T-helper 1 cell (primary cell): Measurements from ENCODE around the gene LCP1.
"Not testable (repeated sequence)": the region's sequence is repeated elsewhere in the genome, so short reads cannot be mapped to it uniquely, and the experiment has no call there.

Experiments used
- DNase-seq, 5 donors: peaks; one replicate each; pipeline ENCODE4 v3.0.0-alpha.2; 2012 to 2020

The LCP1 gene

DNA sequence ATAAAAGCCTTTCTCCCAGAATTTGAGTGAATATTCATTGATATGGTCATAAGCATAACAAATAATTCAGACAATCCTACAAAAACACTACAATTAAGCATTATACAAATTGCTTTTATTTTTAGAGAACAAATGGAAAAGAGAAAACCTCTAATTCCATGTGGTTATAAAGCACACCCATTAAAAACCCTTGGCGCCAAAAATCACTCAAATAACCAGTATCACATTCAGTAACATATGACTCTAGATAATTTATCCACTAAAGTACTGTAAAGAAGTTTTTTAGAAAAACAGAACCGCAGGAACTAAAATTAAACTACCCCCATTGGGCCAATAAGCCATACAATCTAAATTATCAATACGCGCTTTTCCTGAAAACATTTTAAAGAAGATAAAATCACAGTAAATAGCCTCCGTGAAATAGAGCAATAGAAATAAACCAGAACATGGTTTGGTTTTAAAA is 569 bp downstream of the LCP1 start:
- DNase-seq, result peak in 1 of 5 donors; percentile 43

DNA sequence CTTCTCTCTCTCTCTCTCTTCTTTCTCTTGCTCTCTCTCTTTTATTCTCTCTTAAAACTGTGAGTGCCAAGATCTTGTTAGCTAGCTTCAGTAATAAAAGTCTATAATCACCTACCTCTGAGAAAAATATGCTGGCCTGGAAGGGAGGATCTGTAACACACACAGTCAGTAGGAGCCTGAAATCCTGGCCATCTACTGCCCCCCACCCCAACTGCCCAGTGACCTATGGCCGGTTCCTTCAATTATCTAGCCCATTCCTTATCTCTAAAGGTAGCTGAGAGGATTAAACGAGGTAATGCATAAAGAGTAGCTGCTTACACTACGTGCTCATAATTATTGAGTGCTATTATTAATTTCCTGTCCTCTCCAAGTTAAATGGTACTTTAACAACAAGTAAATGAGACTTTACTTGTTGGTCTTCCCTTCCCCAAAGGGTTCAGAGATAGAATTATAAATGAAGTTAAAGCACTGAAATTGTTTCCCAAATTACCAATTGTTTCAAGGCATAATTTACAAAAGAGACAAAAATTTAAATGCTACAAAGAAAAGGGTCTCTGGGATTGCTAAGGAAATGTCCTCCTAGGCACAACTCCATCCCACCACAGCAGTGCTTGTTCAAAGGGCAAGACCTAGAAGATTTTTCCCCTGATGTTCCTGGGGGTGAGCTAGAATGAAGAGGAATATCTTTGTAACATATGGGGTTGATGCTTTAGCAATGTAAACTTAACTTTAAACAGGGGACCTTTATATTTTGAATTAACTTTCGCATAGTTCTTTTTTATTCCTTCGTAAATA is 1.8 kb downstream of the LCP1 start:
- peak in 1 of 5 donors; percentile 43 for DNase-seq

DNA sequence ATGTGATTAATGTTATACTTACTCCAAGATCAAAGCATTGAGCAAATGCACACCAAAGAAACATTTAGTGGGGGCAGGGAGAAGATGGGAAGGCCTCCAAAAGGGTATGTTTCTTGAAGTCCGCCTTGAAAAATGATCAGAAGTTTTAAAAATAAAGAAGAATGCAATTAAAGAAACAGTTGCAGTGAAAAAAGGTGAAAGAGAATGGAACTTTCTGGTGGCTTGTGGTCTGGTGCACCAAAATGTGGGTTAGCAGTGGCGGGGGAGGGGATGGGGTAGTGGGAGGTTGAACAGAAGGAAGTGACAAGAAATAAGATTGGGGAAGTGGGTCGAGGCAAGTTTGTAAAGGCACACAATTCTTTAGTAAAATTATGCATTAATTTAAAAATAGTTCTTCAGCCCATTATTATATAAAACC is 2.5 kb downstream of the LCP1 start:
- DNase-seq, result peak; percentile 35 to 86 (median 63)

DNA sequence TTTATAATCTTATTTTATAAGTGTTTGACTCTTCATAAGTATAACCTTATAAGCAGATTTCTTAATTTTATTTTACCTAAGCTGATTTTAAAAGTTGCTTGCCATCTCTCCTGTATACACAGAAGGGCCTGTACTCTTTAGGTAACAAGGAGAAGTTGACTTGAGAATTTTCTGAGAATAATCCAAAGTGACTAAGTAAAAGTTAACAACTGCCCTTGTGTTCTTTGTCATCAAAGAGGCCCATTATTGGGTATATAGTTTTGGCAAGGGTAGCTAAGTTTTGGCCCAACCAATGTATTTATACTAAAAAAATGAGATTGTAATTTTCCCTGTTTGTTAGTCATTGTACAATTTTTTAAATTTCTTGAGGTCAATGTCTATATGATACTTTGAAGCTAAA is 3.2 kb downstream of the LCP1 start:
- DNase-seq, result no peak

DNA sequence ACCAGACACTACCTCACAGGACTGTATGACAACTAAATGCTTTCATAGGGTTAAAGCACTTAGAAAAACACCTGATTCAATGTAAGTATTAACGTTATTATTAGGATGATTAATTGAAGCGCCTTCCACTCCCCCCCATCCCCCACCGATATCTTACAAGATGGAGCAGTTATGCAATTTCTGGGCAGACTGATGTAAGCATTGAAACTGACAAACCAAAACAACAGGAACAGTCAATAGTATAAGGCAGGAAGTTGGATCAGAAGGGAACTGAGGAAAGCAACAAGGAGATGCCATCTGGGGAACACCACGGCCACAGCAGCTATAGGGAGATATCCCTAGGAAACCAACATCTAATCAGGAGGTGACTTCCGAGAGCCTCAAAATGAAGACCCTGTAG is 3.8 kb downstream of the LCP1 start:
- DNase-seq, result peak in 1 of 5 donors; percentile 51

DNA sequence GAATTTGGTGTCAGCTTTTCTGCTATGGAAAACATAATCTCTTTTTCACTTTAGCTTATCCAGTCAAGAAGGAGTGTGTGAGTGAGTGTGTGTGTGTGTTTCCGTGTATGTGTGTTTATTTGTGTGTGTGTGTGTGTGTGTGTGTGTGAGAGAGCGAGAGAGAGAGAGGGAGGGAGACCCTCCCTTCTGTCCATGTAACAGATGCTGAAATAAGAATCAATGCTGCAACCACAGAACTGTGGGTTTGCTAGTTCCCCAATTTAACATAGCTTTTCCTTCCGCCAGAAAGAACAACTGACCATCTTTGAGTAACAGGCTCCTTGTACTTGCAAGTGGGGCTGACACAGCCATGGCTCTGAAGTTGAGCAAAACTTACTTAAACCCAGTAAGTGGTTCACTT is 5.2 kb downstream of the LCP1 start:
- peak in 1 of 5 donors; percentile 76 for DNase-seq

DNA sequence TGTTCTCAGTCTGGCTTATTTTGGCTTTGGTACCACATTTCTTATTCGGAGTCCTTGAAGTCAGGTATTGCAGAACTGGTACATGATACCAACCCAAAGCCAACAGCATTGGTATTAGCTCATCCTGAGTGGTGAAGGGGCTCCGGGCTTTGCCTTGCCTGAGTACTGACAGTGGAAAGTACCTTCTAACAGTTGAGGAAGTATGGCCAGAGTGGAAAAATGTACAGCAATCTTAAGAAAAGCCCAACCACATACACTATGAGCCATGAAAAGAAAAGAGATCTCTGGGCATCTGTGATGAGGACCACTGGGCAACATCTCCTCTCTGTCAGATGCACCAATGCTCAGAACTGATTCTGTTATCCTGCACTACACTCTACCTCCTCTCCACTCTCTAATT is 8.3 kb downstream of the LCP1 start:
- peak in 2 of 5 donors; percentile 16 to 64 for DNase-seq

DNA sequence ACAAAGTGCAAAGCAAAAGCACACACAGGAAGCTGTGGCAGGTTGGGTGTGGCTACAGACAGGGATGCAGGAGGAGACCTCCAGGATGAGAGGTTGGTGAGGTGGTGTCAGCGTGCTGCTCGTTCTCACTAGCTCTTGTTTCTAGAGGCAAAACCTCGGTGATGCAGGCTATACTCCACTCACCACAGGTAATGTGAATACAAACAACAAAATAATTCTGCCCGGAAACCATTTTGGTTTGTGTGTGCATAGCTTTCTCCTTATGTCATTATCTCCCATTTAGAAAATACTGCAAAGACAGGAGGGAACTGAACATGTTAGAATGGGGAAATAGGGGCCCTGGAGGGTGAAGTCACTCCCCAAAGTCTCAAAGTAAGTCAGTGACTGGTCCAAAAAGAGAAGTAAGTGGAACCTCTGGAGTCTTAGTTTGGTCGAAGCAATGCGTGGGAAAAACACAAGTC is 9.4 kb downstream of the LCP1 start:
- peak in 4 of 5 donors; percentile 34 to 91 (median 48) for DNase-seq

DNA sequence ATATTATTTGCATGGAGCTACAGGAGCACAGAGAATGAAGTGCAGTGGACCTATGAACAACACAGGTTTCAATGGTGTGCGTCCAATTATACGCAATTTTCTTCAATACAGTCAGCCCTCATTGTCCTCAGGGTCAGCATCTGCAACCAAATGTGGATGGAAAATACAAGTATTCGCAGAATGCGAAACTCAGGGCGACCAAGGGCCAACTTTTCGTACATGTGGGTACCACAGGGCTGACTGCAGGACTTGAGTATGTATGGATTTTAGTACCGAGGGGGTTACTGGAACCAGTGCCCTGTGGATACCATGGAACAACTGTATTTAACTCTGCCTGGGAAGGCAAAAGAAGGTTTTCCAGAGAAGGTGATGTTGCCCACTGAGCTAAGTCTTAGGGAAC is 10.2 kb downstream of the LCP1 start:
- no peak for DNase-seq

DNA sequence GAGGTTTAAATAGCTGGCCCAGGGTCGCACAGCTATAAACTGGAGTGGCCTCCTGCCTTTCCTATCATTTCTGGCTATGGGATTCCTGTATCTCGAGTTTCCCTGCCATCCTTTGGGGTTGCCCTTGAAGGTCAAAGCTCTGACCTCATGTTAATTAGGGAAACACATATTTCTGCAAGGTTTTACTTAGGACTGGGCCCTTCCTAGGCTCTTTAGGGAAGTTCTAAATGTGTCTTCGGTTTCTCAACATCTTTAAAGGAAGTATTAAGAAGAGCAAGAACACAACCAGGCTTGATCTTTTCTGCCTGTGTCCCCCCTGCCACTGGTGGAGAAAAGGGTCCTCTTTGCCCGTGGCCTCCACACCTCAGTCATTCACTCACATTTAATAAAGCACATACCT is 10.8 kb downstream of the LCP1 start:
- no peak for DNase-seq

DNA sequence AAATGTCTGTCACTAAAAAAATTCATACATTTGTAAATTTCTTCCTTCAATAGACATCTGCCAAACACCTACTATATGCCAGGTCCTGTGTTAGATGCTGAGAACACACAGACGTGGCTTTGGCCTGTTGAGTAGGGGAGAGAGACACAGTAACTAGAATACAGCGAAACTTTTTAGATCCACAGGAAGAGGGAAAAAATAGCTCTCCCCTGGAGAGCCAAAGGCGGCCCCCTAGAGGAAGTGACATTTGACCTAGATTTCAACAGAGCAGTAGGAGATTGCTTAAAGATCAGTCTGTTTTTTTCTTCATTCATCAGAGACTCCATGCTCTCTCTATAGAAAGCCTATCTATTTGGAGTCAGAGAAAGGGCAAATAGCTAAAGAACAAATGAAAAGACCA is 11.3 kb downstream of the LCP1 start:
- peak in 2 of 5 donors; percentile 33 to 54 for DNase-seq

DNA sequence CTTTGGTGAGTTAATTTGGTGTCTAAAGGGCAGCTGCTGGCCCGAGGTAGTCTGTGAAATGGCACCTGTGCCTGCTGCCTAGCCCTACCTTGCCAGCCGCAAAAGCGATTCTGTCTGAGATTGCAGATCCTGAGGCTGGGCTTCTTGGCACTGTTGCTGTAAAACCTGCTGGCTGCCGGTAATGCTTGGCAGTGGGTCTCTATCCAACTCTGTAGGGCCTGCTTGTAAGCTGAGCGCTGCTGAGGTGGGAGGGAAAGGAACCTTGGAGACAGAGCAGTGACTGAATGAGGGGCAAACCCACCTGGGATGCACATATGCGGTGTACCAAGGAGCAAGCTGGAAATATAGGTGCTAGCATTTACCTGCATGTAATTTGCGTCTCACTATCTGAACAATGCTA is 11.7 kb downstream of the LCP1 start:
- DNase-seq, result peak in 1 of 5 donors; percentile 24

DNA sequence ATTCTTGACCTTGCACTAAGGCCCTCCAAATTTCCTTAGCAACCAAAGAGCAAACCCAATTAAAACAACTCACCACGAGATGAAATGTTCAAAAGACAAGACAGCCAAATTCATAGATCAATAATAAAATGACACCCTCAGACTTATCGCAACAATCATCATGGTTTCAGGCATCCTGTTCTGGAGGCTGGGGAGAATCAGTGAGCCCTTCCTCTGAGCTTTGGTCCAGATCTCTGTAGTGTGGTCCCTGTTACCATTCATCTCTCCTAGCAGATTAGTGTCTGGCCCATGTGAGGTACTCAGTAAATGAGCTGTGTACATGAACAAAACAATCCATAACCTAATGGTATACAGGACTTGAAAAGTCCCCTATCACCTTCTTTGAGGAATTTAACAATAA is 12.2 kb downstream of the LCP1 start:
- DNase-seq, result no peak

DNA sequence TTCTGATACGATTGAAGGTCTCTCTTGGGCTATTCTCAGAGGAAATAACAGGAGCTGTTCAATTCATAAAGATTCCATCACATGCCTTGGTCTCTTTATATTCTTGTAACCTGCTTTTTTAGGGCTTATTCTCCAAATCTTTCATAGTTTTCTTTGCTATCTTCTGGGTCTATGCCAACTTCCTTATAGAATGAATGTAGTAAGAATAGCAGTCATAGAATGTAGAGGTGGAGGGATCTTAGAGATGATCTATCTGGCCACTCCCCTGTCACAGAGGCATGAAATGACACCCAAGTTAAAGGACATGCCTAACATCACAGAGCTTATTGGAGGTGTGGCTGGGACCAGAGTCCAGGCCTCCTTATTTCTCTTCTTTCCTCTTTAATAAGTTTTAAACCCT is 13.2 kb downstream of the LCP1 start:
- no peak for DNase-seq

DNA sequence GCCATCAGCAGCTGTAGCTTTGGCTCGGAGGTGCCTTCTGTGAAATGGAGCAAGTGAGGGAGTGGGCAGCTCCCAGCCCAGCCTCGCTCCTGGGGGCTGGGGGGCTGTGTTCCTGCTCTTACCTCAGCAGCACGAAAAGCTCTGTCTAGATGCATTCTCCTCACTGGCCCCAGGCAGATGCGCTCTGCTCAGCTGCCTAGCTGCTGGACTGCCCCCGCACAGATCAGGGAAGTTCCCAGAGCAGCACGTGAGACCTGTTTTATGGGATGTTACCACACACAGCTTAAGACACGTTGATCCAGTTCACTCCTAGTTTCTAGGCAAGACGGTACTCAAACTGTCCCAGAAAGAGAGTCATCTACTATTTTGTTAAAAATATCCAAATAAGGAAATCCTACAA is 13.6 kb downstream of the LCP1 start:
- DNase-seq, result peak in 4 of 5 donors; percentile 34 to 47 (median 39)

DNA sequence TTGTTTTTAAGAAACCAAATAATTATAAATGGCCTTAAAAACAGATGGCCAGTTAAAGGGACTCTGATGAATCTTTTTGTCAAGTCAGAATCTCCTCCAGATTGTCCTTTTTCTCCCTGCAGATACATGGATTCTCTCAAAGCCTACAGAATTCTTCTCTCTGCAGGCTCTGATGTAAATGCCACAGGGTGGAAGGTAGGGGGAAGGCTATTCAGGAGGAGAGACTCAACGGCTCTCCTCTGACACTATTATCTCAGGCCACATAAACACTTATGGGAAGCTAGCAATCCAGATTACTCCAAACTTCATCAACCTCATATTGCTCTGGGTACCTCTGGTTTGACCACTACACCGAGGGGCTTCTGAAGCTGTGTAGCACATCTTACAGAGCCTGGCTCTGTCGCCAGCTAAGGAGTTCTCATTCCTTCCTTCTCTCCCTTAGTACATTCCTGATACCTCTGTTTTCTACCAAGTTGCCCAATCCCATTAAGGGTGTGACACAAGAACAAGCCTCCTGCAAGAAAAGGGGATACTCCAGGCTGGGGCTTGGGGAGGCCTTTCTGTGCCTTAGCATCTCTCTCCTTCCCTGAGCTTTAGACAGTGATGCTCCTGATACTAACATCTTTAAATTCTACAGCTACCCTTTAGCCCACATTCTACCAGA is 14.9 kb downstream of the LCP1 start:
- DNase-seq, result no peak

DNA sequence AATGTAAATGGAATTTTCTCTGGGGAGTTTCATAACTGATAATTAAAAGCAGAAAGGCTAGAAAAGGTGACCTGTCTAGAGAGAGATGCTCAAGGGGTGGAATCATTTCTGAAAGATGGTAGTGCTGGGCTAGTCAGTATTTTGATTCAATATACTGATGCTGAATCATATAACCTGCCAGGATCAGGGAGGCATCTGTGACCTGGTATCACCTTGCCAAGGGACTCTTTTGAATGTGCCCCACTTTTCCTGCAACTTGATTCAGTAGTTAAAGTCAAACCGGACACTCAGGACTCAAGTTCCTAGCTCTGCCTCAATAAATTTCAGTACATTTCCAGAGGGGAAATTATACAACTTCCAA is 15.8 kb downstream of the LCP1 start:
- no peak for DNase-seq

DNA sequence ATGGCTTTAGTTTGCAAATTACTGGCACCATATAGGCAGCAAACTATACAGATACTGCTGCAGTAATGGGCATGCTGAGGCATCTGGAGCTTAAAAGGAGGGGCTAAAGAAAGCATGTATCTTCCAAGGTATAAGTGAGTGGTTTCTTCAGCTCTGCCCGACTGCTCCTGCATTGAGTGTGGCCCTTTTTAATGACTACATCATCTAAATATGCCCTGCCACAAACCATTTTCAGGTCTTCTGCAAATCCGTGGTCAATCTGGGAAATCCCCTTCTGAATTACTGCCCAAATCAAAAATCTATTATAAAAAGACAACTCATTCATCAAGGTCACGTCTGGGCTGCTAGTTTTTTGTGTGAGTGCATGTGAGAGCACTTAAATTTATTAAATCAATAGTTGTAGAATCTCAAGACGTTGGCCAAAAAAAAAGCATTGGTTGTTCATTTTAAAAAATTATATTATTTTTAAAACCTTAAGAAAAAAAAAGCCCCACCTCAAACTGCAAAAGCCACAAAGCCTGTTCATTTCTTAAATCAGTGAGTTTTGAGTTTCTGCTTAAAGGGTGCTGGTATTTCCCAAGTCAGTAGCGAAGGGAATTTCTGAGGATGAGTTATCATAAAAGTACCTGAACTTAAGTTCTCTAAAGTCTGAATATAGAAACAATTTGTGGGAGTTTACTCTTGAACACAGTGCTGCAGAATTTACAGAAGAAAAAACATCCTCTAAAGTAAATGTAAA is 16.3 kb downstream of the LCP1 start:
- peak in 1 of 5 donors; percentile 61 for DNase-seq

DNA sequence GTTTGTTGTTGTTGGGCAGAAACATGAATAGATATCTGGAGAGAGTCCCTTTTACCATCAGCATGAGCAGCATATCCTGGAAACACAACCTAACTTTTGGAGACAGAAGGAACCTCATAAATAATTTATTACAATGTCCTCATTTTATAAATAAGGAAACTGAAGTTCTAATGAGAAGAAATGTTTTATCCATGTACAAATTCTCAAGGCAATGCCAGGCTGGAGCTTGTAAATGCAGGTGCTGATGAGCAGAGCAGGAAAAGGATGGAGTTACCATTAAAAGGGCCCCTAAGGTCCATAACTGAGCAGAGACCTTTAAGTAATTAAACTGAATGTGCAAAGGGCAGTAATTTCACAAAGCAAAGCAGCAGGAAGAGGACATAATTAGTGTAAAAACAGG is 17.3 kb downstream of the LCP1 start:
- no peak for DNase-seq

DNA sequence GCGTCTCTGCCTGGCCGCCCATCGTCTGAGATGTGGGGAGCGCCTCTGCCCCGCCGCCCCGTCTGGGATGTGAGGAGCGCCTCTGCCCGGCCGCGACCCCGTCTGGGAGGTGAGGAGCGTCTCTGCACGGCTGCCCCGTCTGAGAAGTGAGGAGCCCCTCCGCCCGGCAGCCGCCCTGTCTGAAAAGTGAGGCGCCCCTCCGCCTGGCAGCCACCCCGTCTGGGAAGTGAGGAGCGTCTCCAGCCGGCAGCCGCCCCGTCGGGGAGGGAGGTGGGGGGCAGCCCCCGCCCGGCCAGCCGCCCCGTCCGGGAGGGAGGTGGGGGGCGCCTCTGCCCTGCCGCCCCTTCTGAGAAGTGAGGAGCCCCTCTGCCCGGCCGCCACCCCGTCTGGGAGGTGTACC is 19.2 kb downstream of the LCP1 start:
- DNase-seq, result not testable (repeated sequence)

DNA sequence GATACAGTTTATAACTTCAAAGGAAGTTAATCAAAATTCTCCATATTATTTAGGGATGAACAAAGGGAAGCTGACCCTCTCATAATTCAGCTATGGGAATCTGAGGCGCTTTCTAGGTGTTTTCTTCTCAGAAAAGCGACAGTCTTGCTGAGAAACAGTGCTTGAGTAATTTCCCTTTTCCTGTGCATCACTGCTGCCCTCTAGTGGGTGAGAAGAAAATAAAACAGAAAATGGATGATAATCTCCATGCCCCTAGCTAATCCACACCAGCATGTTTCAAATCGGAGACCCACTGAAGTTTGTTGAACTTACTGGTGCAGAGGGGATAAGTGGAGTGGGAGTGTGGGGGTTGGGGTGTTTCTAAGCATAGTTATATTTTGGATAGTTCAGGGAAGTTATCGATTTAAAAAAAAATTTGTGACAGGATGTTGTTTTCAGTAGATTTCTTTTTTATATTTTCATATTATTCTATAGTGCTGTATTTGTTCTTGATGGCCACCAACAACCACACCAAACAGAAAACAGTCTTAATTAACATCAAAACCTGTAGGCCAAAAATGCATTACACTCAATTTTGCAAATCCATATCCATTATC is 21.4 kb downstream of the LCP1 start:
- peak in 2 of 5 donors; percentile 39 to 82 for DNase-seq

DNA sequence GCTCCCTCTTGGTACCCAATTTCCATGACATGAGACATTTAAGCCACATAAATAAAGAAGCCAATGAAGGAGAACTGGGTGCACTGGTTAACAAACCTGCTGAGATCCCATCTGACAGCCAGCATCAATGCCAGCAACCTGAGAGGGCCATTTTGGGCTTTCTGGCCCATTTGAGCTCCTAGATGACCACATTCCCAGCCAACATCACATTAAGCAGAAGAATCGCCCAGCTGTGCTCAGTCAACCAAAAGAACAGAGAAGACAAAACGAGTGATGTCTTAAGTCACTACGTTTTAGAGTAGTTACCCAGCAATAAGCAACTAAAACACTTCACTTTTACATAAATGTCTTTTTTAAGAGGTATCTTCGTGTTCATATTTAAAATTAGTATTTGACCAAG is 21.9 kb downstream of the LCP1 start:
- DNase-seq, result no peak

DNA sequence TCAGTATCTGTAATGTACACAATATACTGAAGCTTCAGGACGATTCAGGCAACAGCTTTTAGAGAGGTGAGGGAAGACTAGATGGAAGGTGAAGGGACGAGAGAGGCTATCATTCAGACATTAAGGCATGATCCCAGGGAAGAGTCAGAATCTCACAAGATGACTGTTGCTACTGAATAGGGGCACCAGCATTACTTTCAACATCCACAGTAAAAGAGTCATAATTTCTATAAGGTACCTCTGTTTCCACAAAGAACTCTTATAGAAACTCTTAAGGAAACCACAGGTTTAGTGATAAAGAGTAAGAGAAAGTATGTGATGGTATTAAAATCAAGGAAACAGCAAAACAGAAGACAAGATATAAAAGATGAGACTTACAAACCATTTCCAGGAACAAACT is 23.0 kb downstream of the LCP1 start:
- no peak for DNase-seq
